GM19043 (cell line): ENCODE data around the gene SND1.

ENCODE experiments used
- ATAC-seq: cut with Tn5 transposase; IDR thresholded peaks from one replicate; pipeline ENCODE4 v1.9.1; 2021; ENCODE audit warnings: low read depth; ENCODE audit not compliant: unreplicated experiment

SND1 gene

DNA sequence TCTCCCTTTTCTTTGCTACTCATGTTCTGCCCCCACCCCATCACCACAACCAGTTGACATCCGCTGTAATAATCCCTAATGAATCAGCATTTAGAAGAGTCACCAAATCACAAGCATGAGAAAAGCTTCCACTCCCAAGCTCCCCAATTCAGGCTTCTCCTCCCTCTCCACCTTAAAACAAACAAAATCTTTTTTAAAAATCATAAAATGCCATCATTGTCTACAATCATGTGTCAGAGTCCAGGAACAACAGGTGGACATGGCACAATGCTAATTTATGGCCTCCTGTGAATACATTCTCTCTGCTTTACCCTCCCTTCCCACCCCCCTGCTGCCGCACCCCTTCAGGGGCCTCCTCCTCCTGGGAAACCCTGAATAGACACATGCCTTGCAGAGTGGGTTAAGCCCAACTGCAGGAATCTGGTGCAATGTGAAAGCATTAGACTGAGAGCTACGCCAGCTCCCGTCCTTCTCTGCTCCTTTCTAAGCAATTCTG, 375.5 kb downstream of the SND1 start:
- ATAC-seq = no peak

- ATAC-seq = no peak
These were observed 377.5 kb downstream of the SND1 start for GRCh38 chr7:128029405-128029995.

DNA sequence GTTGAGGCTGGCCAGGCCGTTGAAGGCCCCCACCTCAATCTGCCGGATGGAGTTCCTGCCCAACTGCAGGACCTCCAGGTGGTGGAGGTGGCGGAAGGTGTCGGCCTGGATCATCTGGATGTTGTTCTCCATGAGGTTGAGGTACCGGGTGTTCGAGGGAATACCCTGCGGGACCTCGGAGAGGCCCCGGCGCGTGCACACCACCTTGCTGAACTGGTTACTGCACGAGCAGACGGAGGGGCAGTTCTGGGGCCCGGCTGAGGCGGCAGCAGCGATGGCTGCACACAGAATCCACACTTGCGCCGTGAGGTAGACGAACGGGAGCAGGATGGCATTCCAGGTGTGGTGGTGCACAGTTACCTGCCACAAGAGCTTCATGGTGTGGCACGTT, 378.3 kb downstream of the SND1 start:
- no peak for ATAC-seq

- peak; percentile 40 for ATAC-seq
These were observed 378.9 kb downstream of the SND1 start, which contains the start of gene LRRC4 for GRCh38 chr7:128030654-128031611. TSS of gene LRRC4 (minus strand) at chr7:128031437. CDS start at chr7:128030640, 797 bp downstream.

GRCh38 chr7:128031901-128032604, 380.1 kb downstream of the SND1 start:
- peak; percentile 43 for ATAC-seq

- ATAC-seq = no peak
These were observed 380.7 kb downstream of the SND1 start for GRCh38 chr7:128032605-128033235.

DNA sequence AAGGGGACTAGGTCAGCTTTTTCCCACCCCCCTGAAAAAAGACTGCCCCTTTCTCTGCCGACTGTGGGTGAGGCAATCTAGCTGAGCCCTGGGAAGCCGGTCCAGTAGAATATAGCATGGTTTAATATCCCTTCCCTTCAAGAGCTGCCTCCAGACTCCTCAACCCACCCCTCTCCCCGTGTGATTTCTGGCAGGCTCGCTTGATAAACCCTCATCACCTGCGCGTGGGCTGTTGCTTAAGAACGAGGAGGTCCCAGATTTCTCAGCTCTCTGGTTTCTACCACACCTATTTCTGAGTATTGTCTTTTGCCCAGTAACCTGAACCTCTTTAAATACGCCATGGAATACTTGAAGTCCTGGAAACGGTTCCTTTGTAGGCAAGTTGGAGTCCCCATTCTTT, 381.3 kb downstream of the SND1 start:
- ATAC-seq = no peak

DNA sequence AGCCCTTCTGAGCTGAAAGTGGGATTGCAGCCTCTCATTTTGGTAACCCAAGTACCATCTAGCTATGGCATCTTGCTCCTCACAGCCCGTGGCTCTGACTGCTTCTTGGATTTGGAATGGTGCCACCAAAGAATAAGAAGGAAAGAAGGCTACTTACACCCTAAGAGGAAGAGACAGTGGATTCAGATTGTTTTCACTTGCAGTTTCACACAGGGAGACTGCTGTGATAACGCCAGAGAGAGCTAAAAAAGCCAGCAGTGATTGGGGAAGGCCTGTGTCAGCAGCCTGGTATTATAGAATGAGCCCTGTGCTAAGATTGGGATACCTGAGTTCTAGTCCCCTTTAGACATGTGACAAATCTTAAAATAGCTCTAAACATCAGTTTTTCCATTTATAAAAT, 382.8 kb downstream of the SND1 start:
- ATAC-seq = no peak

DNA sequence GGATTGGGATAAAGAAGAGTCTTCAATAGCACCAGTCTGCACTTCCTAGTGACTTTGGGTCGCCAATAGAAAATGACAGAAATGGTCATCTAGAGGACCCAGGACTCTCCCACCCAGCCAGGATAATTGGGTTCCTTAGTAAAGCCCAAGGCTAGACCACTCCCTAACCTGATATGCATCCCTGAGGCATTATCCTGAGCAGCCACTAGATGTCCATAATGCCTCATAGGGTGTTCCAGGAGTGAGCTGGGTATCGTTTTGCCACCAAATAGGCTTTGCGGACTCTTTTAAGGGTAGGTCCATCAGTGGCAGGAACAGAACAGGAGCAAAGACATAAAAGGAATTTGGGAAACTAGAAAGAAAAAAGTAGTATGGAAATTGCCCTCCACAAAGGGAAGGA, 383.7 kb downstream of the SND1 start:
- ATAC-seq = no peak

DNA sequence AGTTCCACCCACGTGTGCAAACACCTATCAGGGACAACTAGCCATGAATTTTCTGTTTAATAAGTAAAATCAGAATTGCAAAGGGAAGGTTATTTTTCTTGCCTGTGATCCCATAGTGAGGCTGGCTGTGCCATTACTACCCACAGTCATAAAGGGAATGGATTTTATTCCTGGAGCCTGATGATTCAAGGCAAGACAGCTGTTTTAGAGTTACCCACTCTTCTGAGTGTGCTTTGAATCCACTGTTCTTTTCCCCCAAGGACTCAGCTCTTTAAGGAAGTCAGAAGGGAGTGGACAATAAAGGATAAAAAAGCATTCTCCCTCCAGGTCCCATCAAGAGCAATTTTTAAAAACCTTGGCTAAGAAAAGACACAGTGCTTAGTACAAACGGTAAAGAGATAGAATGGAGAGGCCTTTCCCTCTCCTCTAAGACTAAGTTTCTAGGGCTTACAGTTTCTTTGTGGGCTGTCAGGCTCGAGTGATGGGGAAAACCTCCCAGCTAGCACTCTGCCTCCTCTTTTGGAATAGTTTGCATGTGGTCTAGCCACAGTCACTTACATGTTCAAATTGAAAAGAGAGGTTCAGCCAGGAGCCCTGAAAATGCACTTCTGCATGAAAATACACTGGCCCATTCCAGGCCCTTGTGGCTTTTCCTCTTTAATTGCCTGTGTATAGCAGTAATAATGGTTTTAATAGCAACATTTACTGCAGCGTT, 384.4 kb downstream of the SND1 start:
- peak; percentile 38 for ATAC-seq

GRCh38 chr7:128037081-128037480, 385.1 kb downstream of the SND1 start:
- no peak for ATAC-seq

DNA sequence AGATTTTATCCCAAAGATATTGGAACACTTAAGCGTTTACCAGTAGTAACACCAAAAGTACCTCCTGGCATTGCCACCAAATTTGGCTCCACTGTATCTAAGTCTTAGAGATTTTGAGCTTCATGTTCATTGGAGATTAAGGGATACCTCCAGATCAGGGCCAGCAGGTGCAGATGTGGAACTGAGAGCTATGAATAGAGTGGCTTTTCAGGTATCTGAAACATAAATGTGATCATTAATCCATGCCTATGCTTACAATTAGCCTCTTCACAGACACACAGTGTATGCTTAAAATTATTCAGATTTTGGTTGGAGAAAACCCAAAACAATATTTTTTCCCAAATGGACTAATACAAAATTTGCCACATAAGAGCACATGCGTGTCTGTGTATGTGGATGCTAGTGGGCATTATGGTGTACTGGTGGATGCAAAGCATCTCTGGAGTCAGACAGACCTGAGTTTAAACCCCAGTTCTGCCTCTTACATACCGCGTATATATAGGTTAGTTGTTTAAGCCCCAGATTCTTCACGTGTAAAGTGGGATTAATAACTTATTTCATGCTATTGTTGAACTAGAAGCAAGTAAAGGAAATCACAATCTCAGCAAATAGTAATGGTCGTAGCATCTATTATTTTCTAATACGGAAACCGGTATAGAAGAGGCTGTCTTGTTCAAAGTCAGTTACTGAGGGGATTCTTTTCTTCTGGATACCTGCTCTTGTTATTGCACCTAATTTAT, 386.1 kb downstream of the SND1 start:
- no peak for ATAC-seq

DNA sequence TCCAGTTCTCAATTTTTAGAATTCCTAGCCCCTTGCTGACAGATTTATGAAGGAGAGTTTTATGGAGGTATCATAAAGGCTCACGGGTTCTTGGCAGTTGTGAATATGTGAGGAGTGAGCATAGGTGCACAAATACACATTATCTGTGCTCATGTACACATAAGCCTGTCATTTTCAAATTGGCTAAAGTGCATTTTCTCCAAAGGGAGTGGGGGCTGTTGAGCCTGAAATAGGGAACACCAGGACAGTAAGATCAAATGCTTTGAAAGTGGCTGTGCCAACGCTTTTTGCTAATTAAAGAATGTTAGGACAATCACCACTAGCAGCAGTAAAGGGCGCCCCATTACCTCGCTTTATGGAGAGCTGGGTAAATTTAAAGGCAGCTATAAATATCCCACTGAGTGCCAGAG, 387.6 kb downstream of the SND1 start:
- no peak for ATAC-seq

- ATAC-seq = no peak
These were observed 388.2 kb downstream of the SND1 start for GRCh38 chr7:128040205-128040604.

- no peak for ATAC-seq
These were observed 389.2 kb downstream of the SND1 start for GRCh38 chr7:128041203-128041602.

GRCh38 chr7:128042012-128042411, 390.0 kb downstream of the SND1 start:
- no peak for ATAC-seq

DNA sequence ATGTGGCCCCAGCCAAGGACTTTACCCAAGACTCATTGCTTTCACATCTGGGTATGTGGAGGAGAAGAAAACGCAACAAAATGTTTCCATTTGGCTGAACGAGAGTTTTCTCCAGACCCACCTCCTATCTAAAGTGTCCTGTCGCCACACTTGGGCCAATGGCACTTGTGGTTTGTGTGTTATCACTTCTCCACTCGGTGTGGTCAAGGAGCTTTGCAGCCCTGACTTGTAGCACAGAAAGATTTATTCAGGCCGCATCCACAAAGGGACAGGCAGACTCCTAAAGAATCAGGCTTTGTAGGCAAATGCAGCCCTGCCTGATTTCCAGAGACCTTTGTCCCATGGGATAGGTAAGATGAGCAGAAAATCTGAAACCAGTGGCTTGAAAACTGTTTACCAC, 392.1 kb downstream of the SND1 start:
- peak; percentile 55 for ATAC-seq

- no peak for ATAC-seq
These were observed 393.2 kb downstream of the SND1 start for GRCh38 chr7:128045158-128045557.

DNA sequence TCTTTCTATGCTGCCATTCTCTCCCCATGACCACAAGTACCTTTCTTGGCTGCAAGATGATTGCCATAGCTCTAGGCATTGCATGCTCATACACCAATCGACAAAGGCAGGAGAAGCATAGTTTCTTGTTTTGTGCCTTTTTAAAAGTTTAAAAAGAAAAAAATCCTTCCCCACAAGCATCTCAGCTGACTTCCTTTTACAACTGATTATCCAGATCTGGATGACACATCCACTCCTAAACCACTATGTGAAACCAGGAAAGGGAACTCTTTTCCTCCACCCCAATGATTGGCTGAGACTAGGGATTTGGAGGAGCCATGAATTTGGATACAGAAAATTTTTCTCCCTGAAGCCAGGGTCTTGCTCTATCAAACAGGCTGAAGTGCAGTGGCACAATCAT, 393.8 kb downstream of the SND1 start:
- ATAC-seq = no peak
